Smooth muscle cell of bladder (primary cell): ENCODE data around the gene AMACR. TPM values are rescaled to one million over a fixed set of nuclear protein-coding genes. Genes with fewer than 3 reads are reported as not detected.

ENCODE experiments used
- total RNA-seq: library from RNA; depleted of rRNA; stranded (reverse); fragments of >200 nt; gene quantifications from 2 replicates; pipeline ENCODE4 v1.2.3, GENCODE V29; 2014

AMACR gene
- total RNA-seq: 7.4 and 8.1 TPM in 2 replicates

GRCh38 chr5:34007621-34008600 lies at the start of gene AMACR:
AMACR (minus strand) TSS chr5:34008050; CDS start chr5:34008019, 31 bp downstream.

GRCh38 chr5:34043099-34043876 lies 35.4 kb upstream of the AMACR start, which contains the start of gene C1QTNF3:
C1QTNF3 (minus strand) TSS chr5:34043213; CDS start chr5:34043125, 88 bp downstream.

GRCh38 chr5:33984671-33985124 lies 23.2 kb downstream of the AMACR start, which contains the start of gene SLC45A2:
SLC45A2 (minus strand) TSS chr5:33984693; CDS start chr5:33984583, 110 bp downstream.

GRCh38 chr5:33936381-33937016 lies 71.4 kb downstream of the AMACR start, which contains the start of gene RXFP3:
RXFP3 (plus strand) TSS chr5:33936386; CDS start chr5:33936741, 355 bp downstream.

Other genes with a start within 250 kb of the AMACR start
- gene ADAMTS12, start 116.1 kb downstream of the AMACR start, total RNA-seq: 29.9 and 34.2 TPM in 2 replicates
- gene RXFP3, start 71.7 kb downstream of the AMACR start, total RNA-seq: not detected in 2 replicates
- gene SLC45A2, start 23.4 kb downstream of the AMACR start, total RNA-seq: 0.14 and 0.18 TPM in 2 replicates
- 0.57 and 2.0 TPM in 2 replicates for gene C1QTNF3, start 35.2 kb upstream of the AMACR start, total RNA-seq